Hypothalamus (tissue), 51 donors: ENCODE data around the gene THADA.
A peak's percentile ranks its signal among the peaks of the same experiment; 100 is the strongest.
"Not testable (repeated sequence)": the region's sequence is repeated elsewhere in the genome, so short reads cannot be mapped to it uniquely, and the experiment has no call there.

Experiments
- DNase-seq, 51 donors: peaks; one replicate each; lab custom pipeline; 2025; lab: John Stamatoyannopoulos, UW

Gene THADA

GRCh38 chr2:43446755-43447154 lies 149.1 kb downstream of the THADA start:
- DNase-seq = not testable (repeated sequence)

- no peak for DNase-seq
These were observed 150.1 kb downstream of the THADA start for GRCh38 chr2:43445781-43446180.

GRCh38 chr2:43444989-43445645 lies 150.7 kb downstream of the THADA start:
- no peak for DNase-seq

GRCh38 chr2:43443282-43443681 lies 152.6 kb downstream of the THADA start:
- DNase-seq = no peak

- DNase-seq = no peak
These were observed 154.6 kb downstream of the THADA start for GRCh38 chr2:43441195-43441594.

- no peak for DNase-seq
These were observed 156.8 kb downstream of the THADA start for GRCh38 chr2:43438858-43439655.

GRCh38 chr2:43438342-43438741 lies 157.5 kb downstream of the THADA start:
- DNase-seq = no peak

GRCh38 chr2:43437363-43437762 lies 158.5 kb downstream of the THADA start:
- no peak for DNase-seq

- no peak for DNase-seq
These were observed 159.4 kb downstream of the THADA start for GRCh38 chr2:43436431-43436830.

- no peak for DNase-seq
These were observed 160.1 kb downstream of the THADA start for GRCh38 chr2:43435746-43436145.

- DNase-seq = no peak
These were observed 165.3 kb downstream of the THADA start for GRCh38 chr2:43430489-43430888.

- no peak for DNase-seq
These were observed 166.5 kb downstream of the THADA start for GRCh38 chr2:43429369-43429768.

- no peak for DNase-seq
These were observed 168.8 kb downstream of the THADA start for GRCh38 chr2:43427032-43427424.

- DNase-seq = peak in 14 of 51 donors; percentile 2 to 36 (median 12)
These were observed 169.4 kb downstream of the THADA start for GRCh38 chr2:43426305-43427031.

GRCh38 chr2:43425659-43426058 lies 170.2 kb downstream of the THADA start:
- DNase-seq = no peak

GRCh38 chr2:43424262-43425207 lies 171.3 kb downstream of the THADA start:
- no peak for DNase-seq

GRCh38 chr2:43423941-43424261 lies 171.9 kb downstream of the THADA start:
- DNase-seq = no peak

- no peak for DNase-seq
These were observed 174.6 kb downstream of the THADA start for GRCh38 chr2:43421194-43421593.

- DNase-seq = no peak
These were observed 175.4 kb downstream of the THADA start for GRCh38 chr2:43420389-43420801.

- DNase-seq = no peak
These were observed 176.0 kb downstream of the THADA start for GRCh38 chr2:43419876-43420275.

- no peak for DNase-seq
These were observed 176.6 kb downstream of the THADA start for GRCh38 chr2:43419243-43419642.
